K562 (cell line): ENCODE measurements around the gene SLC26A6. TPM values are rescaled to one million over a fixed set of nuclear protein-coding genes. Genes with fewer than 3 reads are reported as not detected.

ENCODE experiments used
- ATF7 ChIP-seq: fragments of 450-650 bp; IDR thresholded peaks from 2 replicates; pipeline ENCODE4 v1.7.1; 2014; ENCODE audit warnings: mild to moderate bottlenecking, moderate library complexity
- BRD9 ChIP-seq: fragments of 450-650 bp; IDR thresholded peaks from 2 replicates; pipeline ENCODE4 v1.6.1; 2018; ENCODE audit warnings: low read depth; ENCODE audit not compliant: partially characterized antibody
- CBFA2T3 ChIP-seq: fragments of 450-650 bp; IDR thresholded peaks from 2 replicates; pipeline ENCODE4 v1.6.1; 2017
- CEBPB ChIP-seq: fragments of 450-650 bp; IDR thresholded peaks from 2 replicates; pipeline ENCODE4 v1.6.1; 2016; ENCODE audit warnings: missing genetic modification characterization, missing compliant biosample characterization
- CHD2 ChIP-seq: IDR thresholded peaks from 2 replicates; pipeline ENCODE4 v1.6.1; 2011; ENCODE audit warnings: low read depth, low read length
- DMBX1 ChIP-seq: fragments of 250-450 bp; sonication (Bioruptor Pico); IDR thresholded peaks from 2 replicates; pipeline ENCODE4 v1.8.0; 2022; ENCODE audit warnings: inconsistent platforms, mild to moderate bottlenecking, moderate library complexity, borderline replicate concordance
- FOS ChIP-seq: IDR thresholded peaks from 3 replicates; pipeline ENCODE4 v1.6.1; 2011; ENCODE audit not compliant: insufficient read length; ENCODE audit errors: extremely low read depth
- FOXA3 ChIP-seq, 2 experiments: fragments of 450-650 bp in 1 of 2; sonication (generic) in 1 of 2; formaldehyde crosslinking; IDR thresholded peaks in 1 of 2; conservative IDR thresholded peaks in 1 of 2; 2 replicates each; pipeline versions ENCODE4 v1.4.0 to v1.8.0; 2020 to 2022; ENCODE audit warnings: mild to moderate bottlenecking in 2 of 2, missing genetic modification reagents in 1 of 2
- FOXP1 ChIP-seq: sonication (generic); formaldehyde crosslinking; IDR thresholded peaks from 2 replicates; pipeline ENCODE4 v1.8.0; 2022; ENCODE audit warnings: mild to moderate bottlenecking, missing genetic modification reagents
- FOXP4 ChIP-seq: sonication (generic); formaldehyde crosslinking; IDR thresholded peaks from 2 replicates; pipeline ENCODE4 v1.8.0; 2022; ENCODE audit warnings: mild to moderate bottlenecking, missing genetic modification reagents, borderline replicate concordance
- HOXB6 ChIP-seq: fragments of 250-450 bp; sonication (Bioruptor Pico); IDR thresholded peaks from 2 replicates; pipeline ENCODE4 v1.5.1; 2022; ENCODE audit warnings: mild to moderate bottlenecking, borderline replicate concordance
- NCOA1 ChIP-seq: fragments of 450-650 bp; IDR thresholded peaks from 2 replicates; pipeline ENCODE4 v1.6.1; 2016; ENCODE audit warnings: low read depth
- NRF1 ChIP-seq, 2 experiments: fragments of 450-650 bp; IDR thresholded peaks in 1 of 2; conservative IDR thresholded peaks in 1 of 2; 2 replicates each; pipeline ENCODE4 v1.6.1; 2014; ENCODE audit warnings: mild to moderate bottlenecking in 2 of 2
- SAP30 ChIP-seq: fragments of 200-600 bp; sonication (generic); IDR thresholded peaks from 2 replicates; pipeline ENCODE4 v1.6.1; 2012; ENCODE audit warnings: borderline replicate concordance, low read depth, mild to moderate bottlenecking, moderate library complexity, low read length, control low read depth, inconsistent platforms; ENCODE audit not compliant: insufficient read depth, poor library complexity, severe bottlenecking
- SMARCA5 ChIP-seq: fragments of 450-650 bp; IDR thresholded peaks from 2 replicates; pipeline ENCODE4 v1.6.1; 2016
- SRSF9 ChIP-seq: fragments of 200-400 bp; formaldehyde crosslinking; IDR thresholded peaks from 2 replicates; pipeline ENCODE4 v1.6.1; 2017; ENCODE audit warnings: low read depth, low read length, borderline replicate concordance
- TEAD1 ChIP-seq, 2 experiments: fragments of 450-650 bp in 1 of 2; sonication (generic) in 1 of 2; formaldehyde crosslinking; IDR thresholded peaks; 2 replicates each; pipeline versions ENCODE4 v1.4.0 to v1.8.0; 2020 to 2022; ENCODE audit warnings: mild to moderate bottlenecking in 2 of 2, missing genetic modification reagents in 1 of 2
- ZBTB34 ChIP-seq: fragments of 250-450 bp; sonication (Bioruptor Pico); IDR thresholded peaks from 2 replicates; pipeline ENCODE4 v1.8.0; 2021; ENCODE audit warnings: mild to moderate bottlenecking, moderate library complexity
- ZNF354B ChIP-seq: fragments of 250-450 bp; sonication (Bioruptor Pico); IDR thresholded peaks from 2 replicates; pipeline ENCODE4 v1.4.0; 2020
- ZNF668 ChIP-seq: fragments of 250-450 bp; sonication (Bioruptor Pico); IDR thresholded peaks from 2 replicates; pipeline ENCODE4 v1.8.0; 2022; ENCODE audit warnings: mild to moderate bottlenecking, inconsistent platforms
- ZNF75A ChIP-seq: fragments of 450-650 bp; formaldehyde crosslinking; IDR thresholded peaks from 2 replicates; pipeline ENCODE4 v1.4.0; 2020; ENCODE audit warnings: mild to moderate bottlenecking
- polyA plus RNA-seq, 8 experiments: library from polyadenylated mRNA; depleted of rRNA in 4 of 8; stranded (reverse) in 5 of 8; unstranded in 3 of 8; fragments of >200 nt; fragmentation: Nextera tagmentation in 2 of 8; fragmentation: Illumina TruSeq in 1 of 8; extraction: Ambion mirVana in 2 of 8; extraction: Trizol in 1 of 8; gene quantifications; 2 replicates each; pipeline versions ENCODE4 v1.2.1 to v1.2.3, GENCODE V29; 2011 to 2014; ENCODE audit warnings: inconsistent platforms in 1 of 8, missing spikeins in 1 of 8
- total RNA-seq, 7 experiments: library from RNA; depleted of rRNA in 6 of 7; stranded (reverse); fragments of >200 nt in 6 of 7; fragmentation: Illumina TruSeq in 2 of 7; extraction: Trizol in 2 of 7; gene quantifications; 2 replicates each; pipeline versions ENCODE4 v1.2.1 to v1.2.3, GENCODE V29; 2011 to 2021; ENCODE audit warnings: low replicate concordance in 1 of 7
- TF ChIP-seq, protein P1 (sequence below): fragments of 450-650 bp; IDR thresholded peaks from 2 replicates; pipeline ENCODE4 v1.6.1; 2016; ENCODE audit warnings: antibody characterized with exemption
- TF ChIP-seq, protein P2 (sequence below): fragments of 450-650 bp; conservative IDR thresholded peaks from 2 replicates; pipeline ENCODE4 v1.6.1; 2016; ENCODE audit warnings: missing genetic modification characterization, low read depth, mild to moderate bottlenecking, control low read depth, missing compliant biosample characterization

SLC26A6 gene
- total and polyA plus RNA-seq, 9 of the 15 experiments (the other 6 are each of a cell fraction or from before 2014, with no cell fraction given), result 2.1 to 27.2 (median 14.8) TPM

DNA sequence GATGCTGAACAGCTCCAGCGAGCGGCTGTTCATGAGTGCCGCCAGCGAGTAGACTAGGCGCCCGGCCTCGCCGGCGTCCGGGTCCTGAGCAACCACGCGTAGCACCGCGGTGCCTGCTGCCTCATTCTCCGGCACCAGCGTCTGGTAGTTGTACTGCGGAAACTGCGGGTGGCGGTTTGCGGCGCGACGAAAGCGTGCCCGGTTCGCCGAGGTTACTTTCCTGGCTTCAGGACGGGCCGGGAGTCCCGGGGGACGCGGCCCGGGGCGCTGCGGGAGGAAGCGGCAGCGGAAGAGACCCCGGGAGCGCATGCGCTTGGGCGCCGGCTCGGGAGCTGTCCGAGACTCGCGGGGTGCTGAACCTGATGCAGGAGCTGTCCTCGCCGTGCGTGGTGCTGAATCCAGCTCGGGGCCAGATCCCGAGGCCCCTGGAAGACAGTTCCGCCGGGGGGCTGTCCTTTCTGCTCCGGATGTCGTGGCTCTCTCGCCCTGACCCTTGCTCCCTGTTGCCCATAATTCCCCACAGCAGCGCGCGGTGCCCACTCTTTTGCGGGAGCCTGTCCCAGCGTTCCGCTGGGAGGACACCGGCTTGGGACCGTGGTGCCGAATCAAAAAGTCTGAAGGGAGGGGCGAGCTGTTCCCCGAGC lies 26.4 kb upstream of the SLC26A6 start (continued):
- TF ChIP-seq HOXB6 (CRISPR knock-in tag), result no peak
- TF ChIP-seq, protein P1, sequence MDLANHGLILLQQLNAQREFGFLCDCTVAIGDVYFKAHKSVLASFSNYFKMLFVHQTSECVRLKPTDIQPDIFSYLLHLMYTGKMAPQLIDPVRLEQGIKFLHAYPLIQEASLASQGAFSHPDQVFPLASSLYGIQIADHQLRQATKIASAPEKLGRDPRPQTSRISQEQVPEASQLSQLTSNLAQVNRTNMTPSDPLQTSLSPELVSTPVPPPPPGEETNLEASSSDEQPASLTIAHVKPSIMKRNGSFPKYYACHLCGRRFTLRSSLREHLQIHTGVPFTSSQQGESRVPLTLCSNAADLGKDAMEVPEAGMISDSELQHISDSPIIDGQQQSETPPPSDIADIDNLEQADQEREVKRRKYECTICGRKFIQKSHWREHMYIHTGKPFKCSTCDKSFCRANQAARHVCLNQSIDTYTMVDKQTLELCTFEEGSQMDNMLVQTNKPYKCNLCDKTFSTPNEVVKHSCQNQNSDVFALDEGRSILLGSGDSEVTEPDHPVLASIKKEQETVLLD, result peak; percentile 75
- TF ChIP-seq FOXP4, result peak; percentile 99
- TF ChIP-seq SRSF9, result no peak
- TF ChIP-seq CBFA2T3, result no peak
- TF ChIP-seq, protein P2, sequence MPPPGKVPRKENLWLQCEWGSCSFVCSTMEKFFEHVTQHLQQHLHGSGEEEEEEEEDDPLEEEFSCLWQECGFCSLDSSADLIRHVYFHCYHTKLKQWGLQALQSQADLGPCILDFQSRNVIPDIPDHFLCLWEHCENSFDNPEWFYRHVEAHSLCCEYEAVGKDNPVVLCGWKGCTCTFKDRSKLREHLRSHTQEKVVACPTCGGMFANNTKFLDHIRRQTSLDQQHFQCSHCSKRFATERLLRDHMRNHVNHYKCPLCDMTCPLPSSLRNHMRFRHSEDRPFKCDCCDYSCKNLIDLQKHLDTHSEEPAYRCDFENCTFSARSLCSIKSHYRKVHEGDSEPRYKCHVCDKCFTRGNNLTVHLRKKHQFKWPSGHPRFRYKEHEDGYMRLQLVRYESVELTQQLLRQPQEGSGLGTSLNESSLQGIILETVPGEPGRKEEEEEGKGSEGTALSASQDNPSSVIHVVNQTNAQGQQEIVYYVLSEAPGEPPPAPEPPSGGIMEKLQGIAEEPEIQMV (tag), result no peak
- no peak for TF ChIP-seq SMARCA5
- TF ChIP-seq CHD2, result no peak
- peak; percentile 100 for TF ChIP-seq FOXP1 (CRISPR knock-in tag)
- peak; percentile 91 to 93 for TF ChIP-seq NRF1 (conservative IDR thresholded peaks at IDR 0.05 in 1 of 2, IDR thresholded peaks at IDR 0.05 in 1 of 2)
- TF ChIP-seq BRD9, result no peak
- 0 out of 2 replicates have a peak, but pooled peaks have one; percentile 23 for TF ChIP-seq ATF7
- TF ChIP-seq ZNF668 (CRISPR knock-in tag), result peak; percentile 59; the same call in 1 of the 2 replicates
- TF ChIP-seq CEBPB (tag), result no peak
- TF ChIP-seq NCOA1, result peak; percentile 100
- TF ChIP-seq FOS, result no peak
- peak in 1 of 2 experiments; percentile 90; a peak in 2 of 4 replicates for TF ChIP-seq FOXA3 (CRISPR knock-in tag; conservative IDR thresholded peaks at IDR 0.05 in 1 of 2, IDR thresholded peaks at IDR 0.05 in 1 of 2)
- TF ChIP-seq ZBTB34 (CRISPR knock-in tag), result no peak
- peak; percentile 95; the same call in 1 of the 2 replicates for TF ChIP-seq DMBX1 (CRISPR knock-in tag)
- TF ChIP-seq ZNF75A (CRISPR knock-in tag), result no peak
- TF ChIP-seq SAP30, result peak; percentile 97
- TF ChIP-seq ZNF354B (CRISPR knock-in tag), result no peak
- peak; percentile 63 to 96 for TF ChIP-seq TEAD1 (CRISPR knock-in tag; IDR thresholded peaks at IDR 0.05)
